Neural cell (in vitro differentiated cells): ENCODE measurements around the gene COL24A1.

Experiments
- CTCF ChIP-seq: fragments of 450-650 bp; IDR thresholded peaks from 2 replicates; pipeline ENCODE4 v1.5.1; 2014; ENCODE audit warnings: antibody characterized with exemption, mild to moderate bottlenecking, moderate library complexity; ENCODE audit not compliant: poor library complexity, severe bottlenecking
- EP300 ChIP-seq: fragments of 450-650 bp; conservative IDR thresholded peaks from 2 replicates; pipeline ENCODE4 v1.6.1; 2014; ENCODE audit warnings: antibody characterized with exemption, mild to moderate bottlenecking, moderate library complexity; ENCODE audit not compliant: poor library complexity, severe bottlenecking
- EZH2 ChIP-seq: fragments of 200-600, 300-800 bp; shearing (Covaris generic), sonication (generic); IDR thresholded peaks from 2 replicates; pipeline ENCODE4 v1.6.1; 2014; ENCODE audit warnings: antibody characterized with exemption, low read length, borderline replicate concordance, mild to moderate bottlenecking; ENCODE audit not compliant: insufficient read depth, poor library complexity, severe bottlenecking
- MXI1 ChIP-seq: fragments of 450-650 bp; conservative IDR thresholded peaks from 2 replicates; pipeline ENCODE4 v1.6.1; 2014; ENCODE audit warnings: antibody characterized with exemption, mild to moderate bottlenecking; ENCODE audit not compliant: poor library complexity, severe bottlenecking
- POLR2AphosphoS5 ChIP-seq: IDR thresholded peaks from 2 replicates; pipeline ENCODE4 v1.6.1; 2012
- RAD21 ChIP-seq: fragments of 450-650 bp; conservative IDR thresholded peaks from 2 replicates; pipeline ENCODE4 v1.6.1; 2014; ENCODE audit warnings: antibody characterized with exemption, mild to moderate bottlenecking, moderate library complexity
- REST ChIP-seq: IDR thresholded peaks from 2 replicates; pipeline ENCODE4 v1.6.1; 2012; ENCODE audit warnings: borderline replicate concordance
- TAF1 ChIP-seq: IDR thresholded peaks from 2 replicates; pipeline ENCODE4 v1.6.1; 2012; ENCODE audit warnings: low read depth

GRCh38 chr1:86067626-86068025, 88.9 kb downstream of the COL24A1 start:
- TF ChIP-seq RAD21 (no peak), EZH2 (no peak), CTCF (no peak), POLR2AphosphoS5 (no peak), REST (no peak), EP300 (no peak), MXI1 (no peak), TAF1 (no peak)
